Measurements from ENCODE around the gene DERL3.

DNA sequence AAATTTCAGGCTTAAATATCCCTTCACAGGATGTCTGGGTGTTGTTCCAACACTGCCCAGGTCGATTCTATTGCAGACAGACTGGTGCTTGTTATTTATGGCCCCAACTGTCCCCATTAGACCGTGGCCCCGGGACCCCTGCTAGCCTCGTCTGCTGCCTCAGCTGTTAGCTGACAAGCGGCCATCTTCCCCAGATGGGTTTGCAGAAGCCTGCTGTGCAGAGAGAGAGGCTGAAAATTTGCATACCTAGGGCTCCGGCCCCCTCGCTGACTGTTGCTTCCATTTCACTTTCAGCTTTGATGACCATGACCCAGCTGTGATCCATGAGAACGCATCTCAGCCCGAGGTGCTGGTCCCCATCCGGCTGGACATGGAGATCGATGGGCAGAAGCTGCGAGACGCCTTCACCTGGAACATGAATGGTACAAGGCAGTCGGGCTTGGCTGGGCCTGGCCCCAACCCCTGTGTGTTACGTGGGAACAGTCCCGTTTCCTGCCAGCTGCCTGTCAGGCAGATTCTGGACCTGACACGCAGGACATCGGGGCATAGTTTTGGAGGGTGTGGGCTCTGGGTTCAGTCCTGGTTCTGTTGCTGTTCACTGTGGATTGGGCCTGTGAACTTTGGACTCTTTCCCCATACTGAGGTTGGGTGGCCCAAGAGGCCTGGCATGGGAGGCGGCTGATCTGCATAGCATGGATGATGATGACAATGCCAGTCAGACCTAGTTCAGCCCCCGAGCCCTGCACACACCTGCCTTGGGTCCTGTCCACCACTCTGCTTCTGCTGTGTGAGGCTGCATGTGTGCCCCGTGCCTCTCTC is 35.6 kb downstream of the DERL3 start:
- TF ChIP-seq, protein P1, sequence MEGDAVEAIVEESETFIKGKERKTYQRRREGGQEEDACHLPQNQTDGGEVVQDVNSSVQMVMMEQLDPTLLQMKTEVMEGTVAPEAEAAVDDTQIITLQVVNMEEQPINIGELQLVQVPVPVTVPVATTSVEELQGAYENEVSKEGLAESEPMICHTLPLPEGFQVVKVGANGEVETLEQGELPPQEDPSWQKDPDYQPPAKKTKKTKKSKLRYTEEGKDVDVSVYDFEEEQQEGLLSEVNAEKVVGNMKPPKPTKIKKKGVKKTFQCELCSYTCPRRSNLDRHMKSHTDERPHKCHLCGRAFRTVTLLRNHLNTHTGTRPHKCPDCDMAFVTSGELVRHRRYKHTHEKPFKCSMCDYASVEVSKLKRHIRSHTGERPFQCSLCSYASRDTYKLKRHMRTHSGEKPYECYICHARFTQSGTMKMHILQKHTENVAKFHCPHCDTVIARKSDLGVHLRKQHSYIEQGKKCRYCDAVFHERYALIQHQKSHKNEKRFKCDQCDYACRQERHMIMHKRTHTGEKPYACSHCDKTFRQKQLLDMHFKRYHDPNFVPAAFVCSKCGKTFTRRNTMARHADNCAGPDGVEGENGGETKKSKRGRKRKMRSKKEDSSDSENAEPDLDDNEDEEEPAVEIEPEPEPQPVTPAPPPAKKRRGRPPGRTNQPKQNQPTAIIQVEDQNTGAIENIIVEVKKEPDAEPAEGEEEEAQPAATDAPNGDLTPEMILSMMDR (optimal IDR thresholded peaks at IDR 0.05 in 1 of 3, IDR thresholded peaks at IDR 0.05 in 1 of 3, conservative IDR thresholded peaks at IDR 0.05 in 1 of 3; ENCODE audit: extremely low read depth in 1 of 3, insufficient read depth in 2 of 3, low read length in 3 of 3), result no peak
- no peak for TF ChIP-seq EZH2 (IDR thresholded peaks at IDR 0.05; ENCODE audit: low read length)
